ENCODE results near the gene CEACAM3.

CEACAM3 gene

DNA sequence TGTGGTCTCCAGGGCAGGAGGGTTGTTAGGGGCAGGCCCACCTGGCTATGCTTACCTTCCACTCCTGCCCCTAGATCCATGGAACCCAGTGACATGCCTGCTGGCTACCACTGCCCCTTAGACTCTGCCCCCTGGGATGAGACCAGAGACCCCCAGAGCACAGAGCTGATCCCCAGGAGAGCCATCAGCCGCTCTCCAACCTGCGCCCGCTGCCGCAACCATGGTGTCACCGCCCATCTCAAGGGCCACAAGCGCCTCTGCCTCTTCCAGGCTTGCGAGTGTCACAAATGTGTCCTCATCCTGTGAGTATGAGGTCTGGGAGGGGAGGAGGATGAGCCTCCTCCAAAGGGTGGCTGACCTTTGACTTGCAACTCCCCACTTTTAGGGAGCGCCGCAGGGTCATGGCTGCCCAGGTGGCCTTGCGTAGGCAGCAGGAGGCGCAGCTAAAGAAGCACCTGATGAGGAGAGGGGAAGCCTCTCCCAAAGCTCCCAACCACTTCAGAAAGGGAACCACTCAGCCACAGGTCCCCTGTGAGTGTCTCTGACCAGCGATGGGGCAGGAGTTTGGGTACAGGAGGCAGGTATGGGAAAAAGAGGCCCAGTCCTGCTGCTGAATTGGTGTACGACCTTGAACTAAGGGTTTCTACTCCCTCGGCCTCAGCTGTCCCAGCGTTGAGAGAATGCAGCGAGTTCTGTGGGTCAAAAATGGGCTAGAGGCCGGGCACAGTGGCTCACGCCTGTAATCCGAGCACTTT, 51.1 kb downstream of the CEACAM3 start:
- no peak for DNase-seq

DNA sequence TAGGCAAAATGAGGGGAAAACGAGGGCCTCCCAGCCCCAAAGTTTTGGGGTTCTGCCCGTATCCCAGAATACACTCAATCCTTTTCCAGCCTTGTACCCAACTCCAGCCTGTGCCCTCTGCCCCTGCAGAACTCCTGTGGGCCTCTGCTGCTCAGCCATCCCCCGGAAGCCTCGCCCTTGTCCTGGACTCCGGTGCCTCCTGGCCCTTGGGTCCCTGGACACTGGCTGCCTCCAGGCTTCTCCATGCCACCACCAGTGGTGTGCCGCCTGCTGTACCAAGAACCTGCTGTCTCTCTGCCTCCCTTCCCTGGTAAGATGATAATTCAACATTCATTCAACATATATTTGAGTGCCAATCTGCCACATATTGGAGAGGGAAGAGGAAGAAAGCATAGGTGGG, 52.3 kb downstream of the CEACAM3 start:
- DNase-seq, result no peak

DNA sequence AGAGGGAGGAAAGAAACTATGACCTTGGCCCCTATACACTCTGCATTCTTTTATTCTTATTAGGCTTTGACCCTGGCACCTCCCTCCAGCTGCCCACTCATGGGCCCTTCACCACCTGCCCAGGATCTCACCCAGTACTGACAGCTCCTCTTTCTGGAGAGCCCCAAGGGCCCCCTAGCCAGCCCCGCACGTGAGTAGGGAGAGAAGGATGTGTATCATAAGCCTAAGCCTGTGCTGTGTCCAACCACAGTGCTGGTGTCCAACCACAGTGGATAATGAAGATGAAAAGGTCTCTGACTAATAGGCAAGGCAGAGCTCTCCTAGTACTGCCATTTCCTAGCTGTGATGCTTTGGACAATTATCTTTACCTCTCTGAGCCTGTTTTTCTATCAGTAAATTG, 52.7 kb downstream of the CEACAM3 start:
- DNase-seq, result no peak

DNA sequence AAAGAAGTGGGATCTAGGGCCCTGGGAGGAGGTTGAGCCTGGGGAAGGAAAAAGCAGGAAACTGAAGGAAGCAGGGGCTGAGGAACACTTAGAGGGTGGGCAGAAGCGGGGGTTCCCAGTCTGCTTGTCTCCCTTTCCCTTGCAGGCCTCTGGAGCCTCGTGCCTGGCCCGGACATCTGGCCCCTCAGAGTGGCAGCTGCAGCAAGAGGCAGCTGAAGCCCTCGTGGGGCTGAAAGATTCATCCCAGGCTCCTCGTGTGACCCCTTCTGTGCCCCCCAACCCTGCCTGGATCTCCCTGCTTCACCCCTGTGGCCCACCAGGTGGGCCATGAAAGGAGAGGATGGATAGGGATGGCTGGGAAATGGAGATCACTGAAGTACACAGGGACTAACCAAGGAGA, 54.0 kb downstream of the CEACAM3 start:
- no peak for DNase-seq

DNA sequence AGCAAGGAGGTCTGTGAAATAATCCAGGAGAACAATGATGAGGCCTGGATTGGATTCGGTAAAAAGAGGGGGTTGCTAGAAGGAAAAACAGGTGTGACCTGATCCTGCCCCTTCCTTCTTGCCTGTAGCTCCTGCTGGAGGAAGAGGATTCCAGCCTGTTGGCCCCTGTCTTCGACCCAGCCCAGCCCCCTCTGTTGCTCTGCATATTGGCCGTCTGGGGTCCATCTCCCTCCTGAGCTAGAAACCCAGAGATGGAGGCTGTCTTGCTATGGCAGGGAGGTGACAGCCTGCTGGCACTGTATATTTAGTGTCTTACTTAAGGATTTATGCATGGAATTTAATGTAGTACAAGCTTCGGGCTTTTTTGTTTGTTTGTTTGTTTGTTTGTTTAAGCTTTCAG, 55.1 kb downstream of the CEACAM3 start:
- no peak for DNase-seq

DNA sequence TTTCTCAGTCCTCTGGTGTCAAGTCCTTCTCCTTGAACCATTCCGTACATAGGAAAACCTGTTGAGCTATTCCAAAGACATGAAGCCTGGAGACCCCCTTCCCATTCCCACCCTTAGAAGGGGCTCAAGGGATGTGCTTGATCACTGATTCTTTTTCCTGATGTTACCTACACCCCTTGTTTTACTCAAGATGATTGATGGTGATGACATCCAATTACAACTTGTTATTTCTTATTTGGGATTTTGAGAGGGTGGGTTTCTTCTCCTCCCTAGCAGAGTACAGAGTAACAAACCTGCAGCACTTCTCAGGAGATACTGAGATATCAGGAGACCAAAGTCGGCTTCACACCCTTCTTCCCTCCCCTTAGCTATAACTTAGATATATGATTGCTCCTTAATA, 57.0 kb downstream of the CEACAM3 start:
- no peak for DNase-seq

DNA sequence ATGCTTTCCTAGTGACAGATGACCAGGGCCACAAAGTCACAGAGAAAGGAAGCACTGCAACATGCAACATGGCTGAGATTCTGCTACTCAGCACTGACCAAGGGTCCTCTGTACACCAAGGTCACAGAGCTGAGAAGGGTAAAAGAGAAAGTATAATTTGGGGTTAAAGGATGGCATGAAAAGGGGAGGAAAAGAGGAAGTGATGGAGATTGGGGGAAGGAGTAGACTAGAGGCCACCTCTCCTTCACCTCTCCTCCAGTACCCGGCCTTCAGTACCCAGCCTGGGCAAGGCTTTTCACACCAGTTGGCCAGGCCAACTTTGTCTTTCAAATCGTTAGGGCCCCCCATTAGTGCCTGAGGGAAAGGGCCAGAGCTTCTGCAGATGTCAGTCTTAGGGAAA, 57.4 kb downstream of the CEACAM3 start:
- DNase-seq, result no peak

DNA sequence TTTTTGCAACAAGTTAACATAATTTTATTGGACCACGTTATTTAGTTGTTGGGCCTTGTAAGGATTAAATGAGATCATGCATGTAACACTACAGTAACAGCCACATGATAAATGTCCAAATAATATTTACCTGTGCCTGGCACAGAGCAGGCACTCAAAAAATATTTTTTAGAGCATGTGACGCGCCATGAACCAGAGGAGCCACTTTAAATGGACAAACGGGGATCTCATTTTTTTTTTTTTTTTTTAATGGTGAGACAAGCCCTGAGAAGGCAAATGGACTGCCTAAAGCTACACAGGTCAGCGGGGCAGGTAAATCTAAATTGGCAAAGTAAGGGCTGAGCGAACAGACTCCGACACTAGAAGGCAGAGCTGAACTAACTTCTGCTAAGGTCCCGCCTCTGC, 62.8 kb downstream of the CEACAM3 start:
- no peak for DNase-seq

DNA sequence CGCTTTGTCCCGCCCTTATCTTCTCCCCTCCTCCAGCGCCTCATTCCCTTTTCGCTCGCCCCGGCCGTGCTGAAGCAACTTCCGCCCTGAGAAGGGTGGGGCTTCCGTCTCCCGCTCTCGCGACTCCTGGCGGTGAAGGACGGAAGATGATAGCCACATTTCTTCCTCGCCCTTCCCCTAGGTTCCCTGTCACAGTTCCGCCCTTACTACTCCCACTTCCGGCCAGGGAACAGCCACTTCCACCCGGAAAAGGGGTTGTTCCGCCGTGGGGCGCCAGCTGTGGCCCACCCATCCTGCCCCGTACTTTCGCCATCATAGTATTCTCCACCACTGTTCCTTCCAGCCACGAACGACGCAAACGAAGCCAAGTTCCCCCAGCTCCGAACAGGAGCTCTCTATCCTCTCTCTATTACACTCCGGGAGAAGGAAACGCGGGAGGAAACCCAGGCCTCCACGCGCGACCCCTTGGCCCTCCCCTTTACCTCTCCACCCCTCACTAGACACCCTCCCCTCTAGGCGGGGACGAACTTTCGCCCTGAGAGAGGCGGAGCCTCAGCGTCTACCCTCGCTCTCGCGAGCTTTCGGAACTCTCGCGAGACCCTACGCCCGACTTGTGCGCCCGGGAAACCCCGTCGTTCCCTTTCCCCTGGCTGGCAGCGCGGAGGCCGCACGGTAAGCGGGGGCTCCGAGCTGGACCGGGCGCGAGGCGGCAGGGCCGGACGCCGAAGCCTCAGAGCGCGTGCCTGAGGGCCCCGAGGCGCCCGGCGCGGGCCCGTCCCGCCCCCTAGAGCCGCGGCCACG, 63.4 kb downstream of the CEACAM3 start, which contains the start of gene RPS19:
Gene RPS19, plus strand, starts transcription at position 638 of the 801 bp plus-strand sequence. CDS start 520 bp downstream, outside the sequence.
- DNase-seq, result peak; percentile 100

DNA sequence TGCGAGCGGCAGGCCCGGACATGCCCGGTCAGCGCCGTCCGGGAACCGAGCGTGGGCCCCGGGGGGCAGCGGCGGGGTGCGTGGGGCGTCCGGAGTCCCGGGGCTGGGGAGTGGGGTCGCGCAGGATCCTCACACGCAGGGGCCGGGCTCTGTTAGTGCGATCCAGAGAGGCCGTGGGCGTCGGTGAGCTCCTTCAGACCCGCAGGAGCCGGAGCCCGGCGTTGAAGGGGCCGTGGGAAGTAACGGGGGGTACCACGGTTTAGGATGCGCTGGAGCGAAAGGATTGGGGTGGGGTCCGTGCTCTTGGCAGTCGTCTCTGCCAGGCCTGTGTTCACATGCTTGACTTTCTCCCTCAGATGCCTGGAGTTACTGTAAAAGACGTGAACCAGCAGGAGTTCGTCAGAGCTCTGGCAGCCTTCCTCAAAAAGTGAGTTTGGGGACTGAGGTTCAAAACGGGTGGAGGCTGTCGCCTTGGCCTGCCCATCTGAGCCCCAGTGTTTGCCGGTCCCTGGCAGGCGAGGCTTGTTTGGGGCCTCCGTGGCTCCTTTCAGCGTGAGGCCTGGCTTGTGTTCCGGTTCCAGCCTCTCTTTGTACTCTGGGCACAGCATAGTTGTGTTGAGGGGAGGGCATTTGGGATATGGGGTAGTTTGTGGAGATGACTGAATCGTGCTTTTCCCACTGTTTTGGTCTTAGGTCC, 64.2 kb downstream of the CEACAM3 start:
- no peak for DNase-seq

Data from femur (tissue), 1 donor.